HepG2 (cell line): ENCODE measurements around the gene GPT2. TPM values are rescaled to one million over a fixed set of nuclear protein-coding genes. Genes with fewer than 3 reads are reported as not detected.

ENCODE experiments used
- ETV6 ChIP-seq: sonication (generic); formaldehyde crosslinking; conservative IDR thresholded peaks from 2 replicates; pipeline ENCODE4 v1.4.0; 2020; ENCODE audit warnings: missing genetic modification reagents
- HMGA1 ChIP-seq: sonication (generic); formaldehyde crosslinking; conservative IDR thresholded peaks from 2 replicates; pipeline ENCODE4 v1.4.0; 2020; ENCODE audit warnings: missing genetic modification reagents
- IRF2 ChIP-seq: IDR thresholded peaks from 2 replicates; pipeline ENCODE4 v1.6.1; 2018; ENCODE audit warnings: missing genetic modification reagents, missing compliant biosample characterization
- KDM3A ChIP-seq: IDR thresholded peaks from 2 replicates; pipeline ENCODE4 v1.6.1; 2018; ENCODE audit warnings: low read depth, missing compliant biosample characterization
- KLF9 ChIP-seq: IDR thresholded peaks from 2 replicates; pipeline ENCODE4 v1.6.1; 2016; ENCODE audit warnings: low read depth
- NFIC ChIP-seq: IDR thresholded peaks from 2 replicates; pipeline ENCODE4 v1.6.1; 2012; ENCODE audit warnings: mild to moderate bottlenecking, low read length, inconsistent platforms
- ONECUT2 ChIP-seq: sonication (generic); formaldehyde crosslinking; IDR thresholded peaks from 2 replicates; pipeline ENCODE4 v1.4.0; 2020; ENCODE audit warnings: missing genetic modification reagents
- PHF5A ChIP-seq: IDR thresholded peaks from one replicate; pipeline ENCODE4 v1.6.1; 2018; ENCODE audit warnings: low read depth, missing genetic modification reagents; ENCODE audit not compliant: unreplicated experiment
- RCOR2 ChIP-seq: IDR thresholded peaks from 2 replicates; pipeline ENCODE4 v1.6.1; 2016; ENCODE audit warnings: missing biosample characterization, missing genetic modification reagents
- SP1 ChIP-seq, 2 experiments: fragments of 450-650 bp in 1 of 2; sonication (generic) in 1 of 2; formaldehyde crosslinking in 1 of 2; IDR thresholded peaks; 2 replicates each; pipeline versions ENCODE4 v1.4.0 to v1.6.1; 2016 to 2020; ENCODE audit warnings: missing genetic modification reagents in 1 of 2
- ZFYVE20 ChIP-seq: sonication (generic); formaldehyde crosslinking; IDR thresholded peaks from 2 replicates; pipeline ENCODE4 v1.8.0; 2023; ENCODE audit warnings: low read depth, mild to moderate bottlenecking, moderate library complexity, missing genetic modification reagents, borderline replicate concordance
- ZNF17 ChIP-seq: sonication (generic); formaldehyde crosslinking; IDR thresholded peaks from 2 replicates; pipeline ENCODE4 v1.5.0; 2020; ENCODE audit warnings: mild to moderate bottlenecking, missing genetic modification reagents
- ZNF205 ChIP-seq: IDR thresholded peaks from 2 replicates; pipeline ENCODE4 v1.6.1; 2018; ENCODE audit warnings: missing biosample characterization, missing genetic modification reagents
- ZNF207 ChIP-seq: fragments of 450-650 bp; IDR thresholded peaks from 2 replicates; pipeline ENCODE4 v1.6.1; 2016; ENCODE audit warnings: antibody characterized with exemption, borderline replicate concordance
- ZNF329 ChIP-seq: sonication (generic); formaldehyde crosslinking; IDR thresholded peaks from 2 replicates; pipeline ENCODE4 v1.9.0; 2021; ENCODE audit warnings: low read depth, mild to moderate bottlenecking, missing genetic modification reagents
- ZNF724P ChIP-seq: sonication (generic); formaldehyde crosslinking; IDR thresholded peaks from 2 replicates; pipeline ENCODE4 v1.8.0; 2022; ENCODE audit warnings: missing genetic modification reagents, borderline replicate concordance
- ZSCAN29 ChIP-seq: sonication (generic); formaldehyde crosslinking; conservative IDR thresholded peaks from 2 replicates; pipeline ENCODE4 v1.4.0; 2020; ENCODE audit warnings: mild to moderate bottlenecking, missing genetic modification reagents
- polyA plus RNA-seq, 8 experiments: library from polyadenylated mRNA; depleted of rRNA in 3 of 8; stranded (reverse) in 7 of 8; unstranded in 1 of 8; fragments of >200 nt; fragmentation: Illumina TruSeq in 4 of 8; extraction: Trizol in 4 of 8; gene quantifications; 2 replicates each; pipeline versions ENCODE4 v1.2.1 to v1.2.3, GENCODE V29; 2011 to 2016; ENCODE audit warnings: low read depth in 4 of 8, missing spikeins in 1 of 8, mixed read lengths in 1 of 8; ENCODE audit not compliant: insufficient read depth in 1 of 8
- total RNA-seq, 5 experiments: library from RNA; depleted of rRNA; stranded (reverse); fragments of >200 nt; fragmentation: Illumina TruSeq; extraction: Trizol; gene quantifications; 2 replicates each; pipeline ENCODE4 v1.2.3, GENCODE V29; 2016; ENCODE audit warnings: low read depth in 1 of 5
- TF ChIP-seq, protein P1 (sequence below): sonication (generic); formaldehyde crosslinking; IDR thresholded peaks from 2 replicates; pipeline ENCODE4 v1.5.1; 2020; ENCODE audit warnings: mild to moderate bottlenecking, missing genetic modification reagents, moderate library complexity
- TF ChIP-seq, protein P2 (sequence below): sonication (generic); formaldehyde crosslinking; IDR thresholded peaks from 2 replicates; pipeline ENCODE4 v1.5.1; 2020; ENCODE audit warnings: missing genetic modification reagents, mild to moderate bottlenecking, borderline replicate concordance
- TF ChIP-seq, protein P3 (sequence below): sonication (generic); formaldehyde crosslinking; conservative IDR thresholded peaks from 2 replicates; pipeline ENCODE4 v1.4.0; 2020; ENCODE audit warnings: mild to moderate bottlenecking, missing genetic modification reagents, moderate library complexity
- TF ChIP-seq, protein P4 (sequence below): sonication (generic); formaldehyde crosslinking; IDR thresholded peaks from 2 replicates; pipeline ENCODE4 v1.4.0; 2020; ENCODE audit warnings: missing genetic modification reagents

The GPT2 gene
- total and polyA plus RNA-seq, 2 of the 13 experiments (the other 11 are each of a cell fraction or from before 2014, with no cell fraction given) = 138 to 267 TPM

DNA sequence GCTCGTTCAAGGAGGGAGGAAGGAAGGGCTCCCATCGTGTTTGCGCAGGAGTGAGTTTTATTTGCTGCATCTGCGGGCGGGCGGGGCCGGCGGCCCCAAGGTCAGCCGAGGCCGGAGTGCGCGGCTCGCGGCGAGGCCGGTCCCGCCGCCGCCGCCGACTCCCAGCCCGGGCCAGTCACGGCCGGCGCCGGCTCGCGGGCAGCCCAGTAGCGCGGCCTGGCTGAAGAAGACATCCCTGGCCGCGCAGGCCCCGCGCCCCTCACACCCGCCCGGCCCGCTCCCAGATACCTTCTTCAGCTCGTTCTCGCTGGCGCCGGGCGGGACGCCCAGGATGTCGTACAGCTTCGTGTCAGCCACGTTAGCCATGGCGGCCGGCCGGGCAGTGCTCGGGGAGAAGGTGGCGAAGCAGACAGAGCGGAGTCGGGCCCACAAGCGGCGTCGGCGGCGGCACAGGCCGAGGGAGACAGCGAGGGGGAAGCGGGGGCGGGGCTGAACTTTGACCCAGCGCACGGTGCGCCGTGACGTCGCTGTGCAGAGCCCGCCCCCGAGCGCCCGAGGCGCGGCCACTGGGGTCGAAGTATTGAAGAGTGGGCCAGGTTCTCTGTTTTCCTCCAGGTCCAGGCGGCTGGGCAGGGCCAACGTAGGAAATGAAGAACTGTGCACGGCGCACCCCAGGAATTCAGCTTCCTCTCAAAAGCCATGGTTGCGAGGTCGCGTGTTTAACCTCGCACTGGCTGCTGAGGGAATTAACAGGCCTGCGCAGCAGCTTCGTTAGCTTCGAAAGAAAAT lies 89.2 kb downstream of the GPT2 start, which contains the start of gene DNAJA2 (continued):
- TF ChIP-seq, protein P1, sequence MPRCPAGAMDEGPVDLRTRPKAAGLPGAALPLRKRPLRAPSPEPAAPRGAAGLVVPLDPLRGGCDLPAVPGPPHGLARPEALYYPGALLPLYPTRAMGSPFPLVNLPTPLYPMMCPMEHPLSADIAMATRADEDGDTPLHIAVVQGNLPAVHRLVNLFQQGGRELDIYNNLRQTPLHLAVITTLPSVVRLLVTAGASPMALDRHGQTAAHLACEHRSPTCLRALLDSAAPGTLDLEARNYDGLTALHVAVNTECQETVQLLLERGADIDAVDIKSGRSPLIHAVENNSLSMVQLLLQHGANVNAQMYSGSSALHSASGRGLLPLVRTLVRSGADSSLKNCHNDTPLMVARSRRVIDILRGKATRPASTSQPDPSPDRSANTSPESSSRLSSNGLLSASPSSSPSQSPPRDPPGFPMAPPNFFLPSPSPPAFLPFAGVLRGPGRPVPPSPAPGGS (CRISPR knock-in tag) = peak; percentile 90
- TF ChIP-seq IRF2 (CRISPR knock-in tag) = peak; percentile 75
- TF ChIP-seq HMGA1 = no peak
- no peak for TF ChIP-seq NFIC
- 0 out of 2 replicates have a peak, but pooled peaks have one; percentile 78 for TF ChIP-seq ZFYVE20
- TF ChIP-seq ZNF205 (CRISPR knock-in tag) = 0 out of 2 replicates have a peak, but pooled peaks have one; percentile 56
- 0 out of 2 replicates have a peak, but pooled peaks have one; percentile 59 for TF ChIP-seq ZNF724P (CRISPR knock-in tag)
- peak; percentile 83; the same call in 1 of the 2 replicates for TF ChIP-seq KLF9 (CRISPR knock-in tag)
- TF ChIP-seq PHF5A = no peak
- no peak for TF ChIP-seq SP1 (IDR thresholded peaks at IDR 0.05)
- peak; percentile 99 for TF ChIP-seq SP1 (CRISPR knock-in tag; IDR thresholded peaks at IDR 0.05)
- TF ChIP-seq ZNF329 (CRISPR knock-in tag) = peak; percentile 57; the same call in 1 of the 2 replicates
- TF ChIP-seq ETV6 (CRISPR knock-in tag) = peak; percentile 35; the same call in 1 of the 2 replicates
- TF ChIP-seq ZNF17 = no peak
- no peak for TF ChIP-seq ZSCAN29 (CRISPR knock-in tag)
- TF ChIP-seq, protein P2, sequence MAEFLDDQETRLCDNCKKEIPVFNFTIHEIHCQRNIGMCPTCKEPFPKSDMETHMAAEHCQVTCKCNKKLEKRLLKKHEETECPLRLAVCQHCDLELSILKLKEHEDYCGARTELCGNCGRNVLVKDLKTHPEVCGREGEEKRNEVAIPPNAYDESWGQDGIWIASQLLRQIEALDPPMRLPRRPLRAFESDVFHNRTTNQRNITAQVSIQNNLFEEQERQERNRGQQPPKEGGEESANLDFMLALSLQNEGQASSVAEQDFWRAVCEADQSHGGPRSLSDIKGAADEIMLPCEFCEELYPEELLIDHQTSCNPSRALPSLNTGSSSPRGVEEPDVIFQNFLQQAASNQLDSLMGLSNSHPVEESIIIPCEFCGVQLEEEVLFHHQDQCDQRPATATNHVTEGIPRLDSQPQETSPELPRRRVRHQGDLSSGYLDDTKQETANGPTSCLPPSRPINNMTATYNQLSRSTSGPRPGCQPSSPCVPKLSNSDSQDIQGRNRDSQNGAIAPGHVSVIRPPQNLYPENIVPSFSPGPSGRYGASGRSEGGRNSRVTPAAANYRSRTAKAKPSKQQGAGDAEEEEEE = no peak
- TF ChIP-seq, protein P3, sequence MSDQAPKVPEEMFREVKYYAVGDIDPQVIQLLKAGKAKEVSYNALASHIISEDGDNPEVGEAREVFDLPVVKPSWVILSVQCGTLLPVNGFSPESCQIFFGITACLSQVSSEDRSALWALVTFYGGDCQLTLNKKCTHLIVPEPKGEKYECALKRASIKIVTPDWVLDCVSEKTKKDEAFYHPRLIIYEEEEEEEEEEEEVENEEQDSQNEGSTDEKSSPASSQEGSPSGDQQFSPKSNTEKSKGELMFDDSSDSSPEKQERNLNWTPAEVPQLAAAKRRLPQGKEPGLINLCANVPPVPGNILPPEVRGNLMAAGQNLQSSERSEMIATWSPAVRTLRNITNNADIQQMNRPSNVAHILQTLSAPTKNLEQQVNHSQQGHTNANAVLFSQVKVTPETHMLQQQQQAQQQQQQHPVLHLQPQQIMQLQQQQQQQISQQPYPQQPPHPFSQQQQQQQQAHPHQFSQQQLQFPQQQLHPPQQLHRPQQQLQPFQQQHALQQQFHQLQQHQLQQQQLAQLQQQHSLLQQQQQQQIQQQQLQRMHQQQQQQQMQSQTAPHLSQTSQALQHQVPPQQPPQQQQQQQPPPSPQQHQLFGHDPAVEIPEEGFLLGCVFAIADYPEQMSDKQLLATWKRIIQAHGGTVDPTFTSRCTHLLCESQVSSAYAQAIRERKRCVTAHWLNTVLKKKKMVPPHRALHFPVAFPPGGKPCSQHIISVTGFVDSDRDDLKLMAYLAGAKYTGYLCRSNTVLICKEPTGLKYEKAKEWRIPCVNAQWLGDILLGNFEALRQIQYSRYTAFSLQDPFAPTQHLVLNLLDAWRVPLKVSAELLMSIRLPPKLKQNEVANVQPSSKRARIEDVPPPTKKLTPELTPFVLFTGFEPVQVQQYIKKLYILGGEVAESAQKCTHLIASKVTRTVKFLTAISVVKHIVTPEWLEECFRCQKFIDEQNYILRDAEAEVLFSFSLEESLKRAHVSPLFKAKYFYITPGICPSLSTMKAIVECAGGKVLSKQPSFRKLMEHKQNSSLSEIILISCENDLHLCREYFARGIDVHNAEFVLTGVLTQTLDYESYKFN = peak; percentile 45; the same call in 1 of the 2 replicates
- no peak for TF ChIP-seq ONECUT2 (CRISPR knock-in tag)
- TF ChIP-seq ZNF207 = no peak
- peak; percentile 97 for TF ChIP-seq KDM3A (CRISPR knock-in tag)
- peak; percentile 37; the same call in 1 of the 2 replicates for TF ChIP-seq RCOR2
- TF ChIP-seq, protein P4, sequence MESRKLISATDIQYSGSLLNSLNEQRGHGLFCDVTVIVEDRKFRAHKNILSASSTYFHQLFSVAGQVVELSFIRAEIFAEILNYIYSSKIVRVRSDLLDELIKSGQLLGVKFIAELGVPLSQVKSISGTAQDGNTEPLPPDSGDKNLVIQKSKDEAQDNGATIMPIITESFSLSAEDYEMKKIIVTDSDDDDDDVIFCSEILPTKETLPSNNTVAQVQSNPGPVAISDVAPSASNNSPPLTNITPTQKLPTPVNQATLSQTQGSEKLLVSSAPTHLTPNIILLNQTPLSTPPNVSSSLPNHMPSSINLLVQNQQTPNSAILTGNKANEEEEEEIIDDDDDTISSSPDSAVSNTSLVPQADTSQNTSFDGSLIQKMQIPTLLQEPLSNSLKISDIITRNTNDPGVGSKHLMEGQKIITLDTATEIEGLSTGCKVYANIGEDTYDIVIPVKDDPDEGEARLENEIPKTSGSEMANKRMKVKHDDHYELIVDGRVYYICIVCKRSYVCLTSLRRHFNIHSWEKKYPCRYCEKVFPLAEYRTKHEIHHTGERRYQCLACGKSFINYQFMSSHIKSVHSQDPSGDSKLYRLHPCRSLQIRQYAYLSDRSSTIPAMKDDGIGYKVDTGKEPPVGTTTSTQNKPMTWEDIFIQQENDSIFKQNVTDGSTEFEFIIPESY (CRISPR knock-in tag) = 0 out of 2 replicates have a peak, but pooled peaks have one; percentile 10
